PFSK-1 (cell line): ENCODE measurements around the gene LPCAT1.

ENCODE experiments used
- FOXP2 ChIP-seq: optimal IDR thresholded peaks from 2 replicates; pipeline ENCODE3; 2011; ENCODE audit warnings: borderline replicate concordance, control low read depth, inconsistent platforms; ENCODE audit not compliant: insufficient read depth; ENCODE audit errors: extremely low read length, extremely low read depth
- POLR2AphosphoS5 ChIP-seq: IDR thresholded peaks from 2 replicates; pipeline ENCODE4 v1.6.1; 2012; ENCODE audit warnings: low read depth, mild to moderate bottlenecking, control low read depth, low read length, moderate library complexity
- SIN3A ChIP-seq: IDR thresholded peaks from 2 replicates; pipeline ENCODE4 v1.6.1; 2012; ENCODE audit warnings: mild to moderate bottlenecking, low read length, moderate library complexity, borderline replicate concordance; ENCODE audit not compliant: insufficient read depth
- TAF1 ChIP-seq: IDR thresholded peaks from 2 replicates; pipeline ENCODE4 v1.6.1; 2012; ENCODE audit warnings: low read length, control low read depth, borderline replicate concordance; ENCODE audit not compliant: insufficient read depth
- TF ChIP-seq, protein P1 (sequence below), 2 experiments: IDR thresholded peaks; 2 replicates each; pipeline versions ENCODE4 v1.6.1 to v1.8.0; 2011 to 2012; ENCODE audit warnings: low read depth in 2 of 2, low read length in 2 of 2, control low read depth in 1 of 2, inconsistent platforms in 1 of 2, mild to moderate bottlenecking in 1 of 2, moderate library complexity in 1 of 2; ENCODE audit not compliant: insufficient read depth in 1 of 2

Gene LPCAT1

DNA sequence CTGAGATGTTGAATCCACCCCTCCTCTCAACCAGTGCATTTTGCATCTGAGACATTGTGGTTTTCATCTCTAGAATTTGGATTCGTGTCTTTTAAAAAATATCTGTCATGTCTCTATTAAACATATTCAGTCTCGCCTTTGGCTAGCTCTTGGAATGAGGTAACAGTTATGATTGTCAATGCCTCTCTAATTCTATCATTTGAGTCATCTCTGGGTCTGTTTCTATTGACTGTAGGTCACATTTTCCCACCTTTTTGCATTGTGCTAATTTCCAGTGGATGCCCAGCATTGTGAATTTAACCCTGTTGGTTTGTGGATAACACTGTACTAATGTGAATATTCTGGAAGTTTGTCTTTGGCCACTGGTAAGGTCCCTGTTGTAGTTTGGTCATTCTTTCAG, 70.1 kb downstream of the LPCAT1 start:
- TF ChIP-seq POLR2AphosphoS5 = no peak
- no peak for TF ChIP-seq TAF1
- TF ChIP-seq, protein P1, sequence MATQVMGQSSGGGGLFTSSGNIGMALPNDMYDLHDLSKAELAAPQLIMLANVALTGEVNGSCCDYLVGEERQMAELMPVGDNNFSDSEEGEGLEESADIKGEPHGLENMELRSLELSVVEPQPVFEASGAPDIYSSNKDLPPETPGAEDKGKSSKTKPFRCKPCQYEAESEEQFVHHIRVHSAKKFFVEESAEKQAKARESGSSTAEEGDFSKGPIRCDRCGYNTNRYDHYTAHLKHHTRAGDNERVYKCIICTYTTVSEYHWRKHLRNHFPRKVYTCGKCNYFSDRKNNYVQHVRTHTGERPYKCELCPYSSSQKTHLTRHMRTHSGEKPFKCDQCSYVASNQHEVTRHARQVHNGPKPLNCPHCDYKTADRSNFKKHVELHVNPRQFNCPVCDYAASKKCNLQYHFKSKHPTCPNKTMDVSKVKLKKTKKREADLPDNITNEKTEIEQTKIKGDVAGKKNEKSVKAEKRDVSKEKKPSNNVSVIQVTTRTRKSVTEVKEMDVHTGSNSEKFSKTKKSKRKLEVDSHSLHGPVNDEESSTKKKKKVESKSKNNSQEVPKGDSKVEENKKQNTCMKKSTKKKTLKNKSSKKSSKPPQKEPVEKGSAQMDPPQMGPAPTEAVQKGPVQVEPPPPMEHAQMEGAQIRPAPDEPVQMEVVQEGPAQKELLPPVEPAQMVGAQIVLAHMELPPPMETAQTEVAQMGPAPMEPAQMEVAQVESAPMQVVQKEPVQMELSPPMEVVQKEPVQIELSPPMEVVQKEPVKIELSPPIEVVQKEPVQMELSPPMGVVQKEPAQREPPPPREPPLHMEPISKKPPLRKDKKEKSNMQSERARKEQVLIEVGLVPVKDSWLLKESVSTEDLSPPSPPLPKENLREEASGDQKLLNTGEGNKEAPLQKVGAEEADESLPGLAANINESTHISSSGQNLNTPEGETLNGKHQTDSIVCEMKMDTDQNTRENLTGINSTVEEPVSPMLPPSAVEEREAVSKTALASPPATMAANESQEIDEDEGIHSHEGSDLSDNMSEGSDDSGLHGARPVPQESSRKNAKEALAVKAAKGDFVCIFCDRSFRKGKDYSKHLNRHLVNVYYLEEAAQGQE (IDR thresholded peaks at IDR 0.05; ENCODE audit: insufficient read depth in 1 of 2, low read depth in 2 of 2, low read length in 2 of 2) = no peak
- TF ChIP-seq SIN3A = no peak
- TF ChIP-seq FOXP2 = no peak

DNA sequence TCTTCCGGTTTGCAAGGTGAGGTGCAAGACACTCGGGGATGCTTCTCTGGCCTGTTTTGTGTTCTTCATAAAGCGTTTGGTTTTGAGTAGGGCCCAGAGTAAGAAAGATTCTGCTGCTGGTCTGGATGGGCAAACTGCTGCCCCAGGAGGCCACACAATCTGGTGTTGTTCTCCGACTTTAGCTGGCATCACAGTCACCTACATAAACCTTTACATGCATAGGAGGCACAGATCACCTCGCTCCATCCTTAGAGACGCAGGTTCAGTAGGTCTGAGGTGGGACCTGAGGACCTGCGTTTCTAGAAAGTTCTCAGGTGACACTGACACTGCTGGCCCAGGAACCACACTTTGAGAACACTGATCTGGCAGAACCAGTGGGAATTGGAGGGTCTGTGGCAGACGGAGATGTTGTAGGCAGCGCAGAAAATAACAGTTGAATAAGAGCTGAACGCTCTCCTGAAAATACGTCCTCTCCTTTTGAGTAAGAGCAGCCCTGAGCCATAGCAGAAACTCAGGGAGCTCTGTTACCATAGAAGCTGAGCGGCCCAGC, 74.6 kb downstream of the LPCAT1 start:
- TF ChIP-seq FOXP2 (no peak), SIN3A (no peak), POLR2AphosphoS5 (no peak), TAF1 (no peak)
- TF ChIP-seq, protein P1 (IDR thresholded peaks at IDR 0.05; ENCODE audit: insufficient read depth in 1 of 2, low read depth in 2 of 2, low read length in 2 of 2) = no peak

DNA sequence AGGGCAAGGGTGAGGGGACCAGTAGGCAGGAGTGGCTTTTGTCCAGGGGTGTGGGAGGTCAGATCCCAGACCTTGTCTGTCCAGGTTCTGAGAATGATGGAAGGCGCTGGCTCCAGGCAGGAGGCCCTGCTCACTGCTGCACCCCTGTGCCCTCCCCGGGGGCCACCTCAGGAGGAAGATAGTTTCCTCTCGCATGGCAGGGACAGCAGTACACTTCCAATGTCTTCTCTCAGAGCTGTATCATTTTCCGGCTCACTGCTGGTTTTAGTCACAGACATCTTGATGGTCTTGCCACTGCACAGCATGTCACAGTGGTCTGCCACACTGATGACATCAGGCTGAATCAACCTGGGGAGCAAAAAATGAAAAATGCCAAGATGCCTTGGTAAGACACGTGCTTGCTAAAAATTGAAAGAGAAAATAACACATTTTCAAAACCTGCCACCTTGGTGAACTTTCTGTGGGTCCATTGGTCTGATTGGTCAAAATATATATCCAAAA, 75.2 kb downstream of the LPCAT1 start:
- TF ChIP-seq SIN3A (no peak), POLR2AphosphoS5 (no peak), FOXP2 (no peak), TAF1 (no peak)
- TF ChIP-seq, protein P1 (IDR thresholded peaks at IDR 0.05; ENCODE audit: insufficient read depth in 1 of 2, low read depth in 2 of 2, low read length in 2 of 2) = no peak

DNA sequence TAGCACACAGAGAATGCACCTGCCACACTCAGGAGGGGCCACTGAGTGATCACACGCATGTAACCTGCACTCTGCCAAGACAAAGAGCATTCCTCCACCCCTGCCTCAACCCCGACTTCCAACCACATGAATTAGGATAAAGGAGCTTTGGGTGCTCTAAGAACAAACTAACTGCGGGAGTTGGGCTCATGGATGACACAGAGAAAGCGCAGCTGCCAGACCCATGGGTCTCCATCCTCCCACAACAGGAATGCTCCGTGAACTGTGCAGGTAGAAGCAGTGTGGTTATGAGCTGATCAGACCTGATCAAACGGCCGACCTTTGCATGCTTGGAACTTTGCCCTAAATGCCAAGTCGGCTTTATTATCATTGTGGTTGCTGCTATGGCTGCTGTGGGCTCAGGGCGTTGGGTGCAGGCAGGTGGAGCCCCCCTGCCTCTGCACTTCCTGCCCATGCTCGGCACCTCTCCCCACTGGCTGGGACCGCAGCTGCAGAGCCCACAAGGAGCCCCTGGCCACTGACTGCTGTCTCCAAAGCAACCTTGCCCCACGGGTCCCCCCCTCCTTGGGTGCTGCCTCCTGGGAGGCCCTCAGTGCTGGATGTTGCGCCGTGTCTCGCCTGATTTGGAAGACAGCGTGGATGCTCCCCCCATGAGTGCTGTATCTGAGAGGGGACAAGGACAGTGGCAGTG, 75.9 kb downstream of the LPCAT1 start:
- TF ChIP-seq, protein P1 (IDR thresholded peaks at IDR 0.05; ENCODE audit: insufficient read depth in 1 of 2, low read depth in 2 of 2, low read length in 2 of 2) = no peak
- no peak for TF ChIP-seq SIN3A
- TF ChIP-seq FOXP2 = no peak
- no peak for TF ChIP-seq POLR2AphosphoS5
- no peak for TF ChIP-seq TAF1
